ENCODE measurements around the gene WDR13. TPM values are rescaled to one million over a fixed set of nuclear protein-coding genes. Genes with fewer than 3 reads are reported as not detected.

WDR13 gene
- 170 and 335 TPM in 2 replicates for total RNA-seq (ENCODE audit: low replicate concordance)

GRCh38 chrX:48597353-48598264, at the start of gene WDR13:
Gene WDR13, plus strand, starts transcription at chrX:48597492. Its CDS starts 505 bp downstream, at chrX:48597997.

GRCh38 chrX:48574270-48575266, 22.7 kb upstream of the WDR13 start, which contains the start of gene RBM3:
Gene RBM3, plus strand, starts transcription at chrX:48574484. Its CDS starts 697 bp downstream, at chrX:48575181.

Other genes with a start within 250 kb of the WDR13 start
- not detected in 2 replicates for gene SSX3, start 240.8 kb upstream of the WDR13 start, total RNA-seq (ENCODE audit: low replicate concordance)
- not detected in 2 replicates for gene SSX4, start 214.0 kb upstream of the WDR13 start, total RNA-seq (ENCODE audit: low replicate concordance)
- not detected in 2 replicates for gene SSX4B, start 185.5 kb upstream of the WDR13 start, total RNA-seq (ENCODE audit: low replicate concordance)
- 21.9 and 54.9 TPM in 2 replicates for gene SLC38A5, start 127.2 kb upstream of the WDR13 start, total RNA-seq (ENCODE audit: low replicate concordance)
- 27.4 and 56.0 TPM in 2 replicates for gene FTSJ1, start 121.3 kb upstream of the WDR13 start, total RNA-seq (ENCODE audit: low replicate concordance)
- 9.8 and 17.6 TPM in 2 replicates for gene PORCN, start 88.5 kb upstream of the WDR13 start, total RNA-seq (ENCODE audit: low replicate concordance)
- 45.9 and 78.8 TPM in 2 replicates for gene EBP, start 75.7 kb upstream of the WDR13 start, total RNA-seq (ENCODE audit: low replicate concordance)
- 5.3 and 6.2 TPM in 2 replicates for gene TBC1D25, start 57.8 kb upstream of the WDR13 start, total RNA-seq (ENCODE audit: low replicate concordance)
- 56.9 and 302 TPM in 2 replicates for gene RBM3, start 23.0 kb upstream of the WDR13 start, total RNA-seq (ENCODE audit: low replicate concordance)
- 0.23 TPM in 1 of 2 replicates, not detected in the other for gene WAS, start 86.3 kb downstream of the WDR13 start, total RNA-seq (ENCODE audit: low replicate concordance)
- gene SUV39H1, start 99.2 kb downstream of the WDR13 start, total RNA-seq (ENCODE audit: low replicate concordance): 0.59 and 2.5 TPM in 2 replicates
- gene GLOD5, start 164.3 kb downstream of the WDR13 start, total RNA-seq (ENCODE audit: low replicate concordance): not detected in 2 replicates
- gene GATA1, start 189.1 kb downstream of the WDR13 start, total RNA-seq (ENCODE audit: low replicate concordance): not detected in 2 replicates
- 21.8 and 25.6 TPM in 2 replicates for gene HDAC6, start 204.6 kb downstream of the WDR13 start, total RNA-seq (ENCODE audit: low replicate concordance)
- gene ERAS, start 229.0 kb downstream of the WDR13 start, total RNA-seq (ENCODE audit: low replicate concordance): not detected in 2 replicates
- gene PCSK1N, start 238.1 kb downstream of the WDR13 start, total RNA-seq (ENCODE audit: low replicate concordance): 0.15 and 0.23 TPM in 2 replicates